ENCODE data around the gene CEND1.
A peak's percentile ranks its signal among the peaks of the same experiment; 100 is the strongest.

CEND1 gene

DNA sequence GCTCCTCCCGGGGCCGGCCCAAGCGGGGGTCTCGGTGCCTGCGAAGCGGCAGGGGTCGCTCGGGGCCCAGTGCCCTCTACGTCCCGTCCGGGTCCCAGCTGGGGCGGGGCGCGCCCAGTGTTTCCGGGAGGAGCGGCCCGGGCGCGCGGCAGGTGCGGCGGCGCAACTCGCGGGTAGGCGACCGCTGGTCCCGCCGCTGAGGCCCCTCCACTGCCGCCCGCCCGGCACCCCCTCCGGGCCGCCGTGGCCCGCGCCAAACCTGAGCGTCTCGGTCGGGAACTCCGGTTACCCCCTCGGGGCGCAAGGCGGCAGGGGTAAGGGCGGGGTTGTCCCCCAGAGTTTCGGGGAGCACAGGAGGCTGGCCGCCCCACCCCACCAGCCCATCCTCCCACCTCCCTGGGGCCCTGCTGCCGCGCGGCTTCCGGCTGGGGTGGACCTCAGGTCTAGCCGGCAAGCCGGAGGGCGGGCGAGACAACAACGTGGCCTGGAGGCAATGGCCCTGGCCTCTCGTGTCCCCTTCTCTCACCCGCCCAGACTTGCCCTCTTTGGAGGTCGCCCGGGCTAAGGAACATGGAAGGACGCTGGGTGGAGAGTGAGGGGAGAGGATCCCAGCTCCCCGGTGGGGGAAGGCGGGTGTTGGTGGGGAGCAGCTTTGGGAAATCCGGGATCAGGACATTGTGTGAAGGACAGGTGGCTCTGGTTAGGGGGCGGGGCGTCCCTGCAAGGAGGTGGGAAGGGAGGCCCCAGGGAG lies 37.4 kb upstream of the CEND1 start:
- no peak for DNase-seq (ENCODE audit: low read depth)

DNA sequence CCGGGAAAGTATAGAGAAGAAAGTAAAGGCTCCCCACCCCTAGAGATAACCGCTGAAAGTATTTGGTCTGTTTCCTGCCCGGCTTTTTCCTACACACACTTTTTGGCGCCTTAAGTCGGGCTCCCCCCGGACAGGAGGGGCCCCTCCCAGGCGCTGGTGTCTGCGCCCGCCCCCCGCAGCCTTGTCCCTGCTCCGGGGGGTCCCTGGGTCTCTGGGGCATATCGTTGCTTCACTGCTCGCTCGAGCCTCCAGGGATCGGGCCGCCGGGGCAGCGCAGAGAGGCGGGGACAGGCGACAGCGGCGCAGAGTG lies 36.9 kb upstream of the CEND1 start:
- no peak for DNase-seq (ENCODE audit: low read depth)

- DNase-seq (ENCODE audit: low read depth) = no peak
Measured at GRCh38 chr11:826227-826621, 36.3 kb upstream of the CEND1 start.

DNA sequence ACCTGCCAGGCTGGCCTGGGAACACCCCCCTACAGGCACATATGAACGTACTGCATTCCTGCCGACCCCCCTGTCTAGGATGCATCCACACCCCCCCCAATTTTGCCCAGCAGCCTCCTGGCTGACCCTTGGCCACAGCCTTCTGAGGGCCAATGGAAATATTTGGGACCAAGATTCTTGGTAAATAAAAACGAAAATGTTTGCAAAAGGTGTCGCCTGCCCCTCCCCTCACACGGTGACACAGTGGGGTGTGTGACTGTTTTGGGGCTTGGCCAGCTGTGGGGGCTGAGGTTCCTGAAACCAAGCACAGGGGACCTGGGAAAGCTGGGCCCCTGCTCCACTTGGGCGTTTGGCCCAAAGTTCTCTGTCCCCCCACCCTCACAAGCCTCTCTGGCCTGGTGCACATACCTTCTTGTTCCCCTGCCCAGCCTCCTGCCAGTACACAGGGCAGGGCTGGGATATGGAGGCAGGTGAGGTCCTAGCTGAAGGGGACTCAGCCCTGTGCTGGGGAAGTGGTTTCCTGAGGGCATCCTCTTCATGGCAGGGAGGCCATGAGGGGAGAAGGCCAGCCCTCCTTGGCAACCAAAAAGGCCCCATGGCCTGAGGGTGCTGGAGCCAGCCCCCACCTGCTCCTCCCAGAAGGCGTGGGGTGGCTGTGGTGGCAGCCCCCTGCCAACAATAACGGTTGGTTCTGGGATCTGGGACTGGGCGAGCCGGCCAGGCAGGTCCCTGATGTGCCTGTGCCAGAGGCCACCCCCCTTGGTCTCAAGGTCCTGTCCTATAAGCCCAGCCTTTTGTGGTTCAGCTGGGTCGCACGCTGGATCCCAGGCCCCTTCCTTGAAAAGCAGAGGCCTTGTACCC lies 35.7 kb upstream of the CEND1 start:
- DNase-seq (ENCODE audit: low read depth) = no peak

DNA sequence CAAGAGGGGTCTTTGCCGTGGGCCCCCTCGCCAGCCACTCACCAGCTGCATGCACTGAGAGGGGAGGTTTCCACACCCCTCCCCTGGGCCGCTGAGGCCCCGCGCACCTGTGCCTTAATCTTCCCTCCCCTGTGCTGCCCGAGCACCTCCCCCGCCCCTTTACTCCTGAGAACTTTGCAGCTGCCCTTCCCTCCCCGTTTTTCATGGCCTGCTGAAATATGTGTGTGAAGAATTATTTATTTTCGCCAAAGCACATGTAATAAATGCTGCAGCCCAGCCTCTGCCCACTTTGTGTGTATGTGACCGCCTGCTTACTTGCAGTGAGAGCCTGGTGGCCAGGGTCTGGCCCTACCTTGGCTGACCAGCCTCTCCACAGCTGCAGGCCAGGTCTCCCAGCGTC lies 35.1 kb upstream of the CEND1 start:
- no peak for DNase-seq (ENCODE audit: low read depth)

- DNase-seq (ENCODE audit: low read depth) = no peak
Measured at GRCh38 chr11:824292-824880, 34.5 kb upstream of the CEND1 start.

- no peak for DNase-seq (ENCODE audit: low read depth)
Measured at GRCh38 chr11:823441-824291, 33.8 kb upstream of the CEND1 start.

DNA sequence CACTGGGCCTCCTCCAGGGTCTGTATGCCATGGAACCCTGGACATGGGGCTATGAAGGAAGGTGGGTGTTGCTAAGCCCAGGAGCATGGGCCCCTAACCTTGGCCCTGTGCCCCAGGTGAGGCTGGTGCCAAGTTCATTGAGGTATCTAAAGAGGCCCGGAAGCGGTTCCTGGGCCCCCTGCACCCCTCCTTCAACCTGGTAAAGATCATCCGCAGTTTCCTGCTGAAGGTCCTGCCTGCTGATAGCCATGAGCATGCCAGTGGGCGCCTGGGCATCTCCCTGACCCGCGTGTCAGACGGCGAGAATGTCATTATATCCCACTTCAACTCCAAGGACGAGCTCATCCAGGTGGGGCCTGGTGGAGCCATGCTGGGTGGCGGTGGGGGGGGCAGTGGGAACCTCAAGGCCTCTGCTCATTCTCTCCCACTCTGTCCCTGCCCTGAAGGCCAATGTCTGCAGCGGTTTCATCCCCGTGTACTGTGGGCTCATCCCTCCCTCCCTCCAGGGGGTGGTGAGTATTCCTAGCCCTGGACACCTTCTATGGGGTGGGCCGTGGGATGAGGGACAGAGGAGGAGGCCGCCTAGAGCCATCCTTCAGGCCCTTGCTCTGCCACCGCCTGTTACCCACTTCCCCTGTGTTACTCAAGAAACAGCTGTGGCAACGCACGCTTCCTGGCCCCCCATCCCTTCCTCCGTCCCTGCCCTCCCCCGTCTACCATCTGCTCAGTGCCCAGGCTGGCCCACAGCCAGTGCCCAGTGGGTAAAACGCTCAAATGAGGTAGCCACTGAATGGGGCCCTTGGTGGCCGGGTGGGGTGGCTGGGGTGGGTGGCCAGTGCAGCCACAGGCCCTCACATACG lies 31.9 kb upstream of the CEND1 start:
- DNase-seq (ENCODE audit: low read depth) = no peak

GRCh38 chr11:820655-821511 lies 31.0 kb upstream of the CEND1 start:
- DNase-seq (ENCODE audit: low read depth) = no peak

DNA sequence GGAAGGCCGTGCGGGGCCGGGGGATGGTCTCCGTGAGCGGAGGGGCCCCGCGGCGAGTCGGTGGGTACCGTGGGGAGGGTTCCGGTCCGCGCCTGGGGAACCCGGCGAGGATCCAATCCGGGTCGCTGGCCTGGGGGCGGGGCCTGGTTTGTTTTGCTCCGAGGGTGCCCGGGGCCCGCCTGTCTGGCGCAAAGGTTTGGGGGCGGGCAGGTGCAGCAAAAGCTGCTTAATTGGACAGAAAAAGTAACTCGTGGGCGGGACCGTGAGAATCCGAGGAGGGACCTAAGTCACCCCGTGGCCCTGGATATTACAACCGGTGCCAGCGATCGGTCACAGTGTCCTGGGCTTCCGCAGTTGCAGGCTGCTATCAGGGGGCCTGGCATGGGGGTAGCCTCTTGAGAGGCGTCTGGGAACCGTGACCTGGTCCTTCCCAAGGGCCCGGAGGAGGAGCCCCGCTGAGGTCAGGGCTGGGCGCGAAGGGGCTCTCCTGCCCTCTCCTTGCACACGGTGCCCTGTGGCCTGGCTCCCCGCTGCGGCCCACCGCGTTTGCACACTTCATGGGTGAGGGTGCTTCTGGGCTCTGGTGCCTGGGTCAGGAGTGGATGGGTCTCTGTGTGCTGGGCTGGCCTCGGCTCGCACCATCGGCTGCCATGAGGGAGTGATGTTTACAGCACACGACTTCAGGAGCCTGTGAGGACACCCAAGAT lies 30.2 kb upstream of the CEND1 start:
- DNase-seq (ENCODE audit: low read depth) = peak; percentile 91

GRCh38 chr11:819129-819931 lies 29.4 kb upstream of the CEND1 start:
- peak; percentile 87 for DNase-seq (ENCODE audit: low read depth)

DNA sequence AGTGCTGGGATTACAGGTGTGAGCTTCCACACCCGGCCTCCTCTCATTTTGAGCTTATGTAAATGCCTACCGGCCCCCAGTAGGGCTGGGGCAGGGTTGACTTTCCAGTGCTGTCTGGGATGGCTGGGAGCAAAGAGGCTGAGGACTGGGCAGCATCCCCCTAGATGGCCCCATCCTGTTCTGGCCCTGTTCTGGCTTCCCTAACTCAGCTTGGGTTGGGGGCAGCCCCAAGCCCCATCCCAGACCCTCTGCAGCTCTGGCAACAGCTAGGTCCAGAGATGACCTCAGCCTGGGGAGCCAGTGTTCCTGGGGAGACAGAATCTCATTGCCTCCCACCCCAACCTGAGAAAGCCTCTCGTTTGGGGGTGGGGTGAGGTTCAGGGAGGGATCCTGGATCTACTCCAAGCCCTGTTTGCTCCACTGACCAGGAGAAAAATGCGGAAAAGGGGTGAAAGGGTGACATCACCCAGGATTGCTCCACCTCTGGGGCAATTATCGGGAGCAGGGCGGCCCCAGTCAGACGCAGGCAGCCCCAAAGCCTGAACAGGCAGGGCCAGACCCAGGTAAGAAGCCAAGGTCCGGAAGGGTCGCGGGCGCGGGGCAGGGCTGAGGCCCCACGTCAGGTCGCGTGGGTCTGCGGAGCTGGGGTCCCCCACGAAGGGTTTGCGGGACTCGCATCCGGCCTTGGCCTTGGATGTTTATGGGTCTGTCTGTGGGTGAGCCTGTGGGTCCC lies 28.7 kb upstream of the CEND1 start, which contains the start of gene PNPLA2:
PNPLA2 (plus strand) TSS at position 519 of the 733 bp plus-strand sequence. CDS start 805 bp downstream, outside the sequence.
- no peak for DNase-seq (ENCODE audit: low read depth)

DNA sequence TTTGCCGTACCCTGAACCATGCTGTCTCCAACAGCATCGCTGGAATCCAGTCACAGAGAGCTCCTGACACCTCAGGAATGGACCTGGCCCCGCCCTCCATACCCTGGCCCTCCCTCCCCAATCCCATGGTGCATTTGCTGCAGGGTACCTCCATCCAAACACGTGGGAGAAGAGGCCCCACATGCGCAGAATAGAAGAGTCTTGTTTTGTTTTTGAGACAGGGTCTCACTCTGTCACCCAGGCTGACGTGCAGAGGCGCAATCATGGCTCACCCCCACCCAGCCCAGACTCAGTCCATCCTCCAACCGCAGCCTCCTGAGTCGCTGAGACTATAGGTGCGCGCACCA lies 26.5 kb upstream of the CEND1 start:
- DNase-seq (ENCODE audit: low read depth) = no peak

DNA sequence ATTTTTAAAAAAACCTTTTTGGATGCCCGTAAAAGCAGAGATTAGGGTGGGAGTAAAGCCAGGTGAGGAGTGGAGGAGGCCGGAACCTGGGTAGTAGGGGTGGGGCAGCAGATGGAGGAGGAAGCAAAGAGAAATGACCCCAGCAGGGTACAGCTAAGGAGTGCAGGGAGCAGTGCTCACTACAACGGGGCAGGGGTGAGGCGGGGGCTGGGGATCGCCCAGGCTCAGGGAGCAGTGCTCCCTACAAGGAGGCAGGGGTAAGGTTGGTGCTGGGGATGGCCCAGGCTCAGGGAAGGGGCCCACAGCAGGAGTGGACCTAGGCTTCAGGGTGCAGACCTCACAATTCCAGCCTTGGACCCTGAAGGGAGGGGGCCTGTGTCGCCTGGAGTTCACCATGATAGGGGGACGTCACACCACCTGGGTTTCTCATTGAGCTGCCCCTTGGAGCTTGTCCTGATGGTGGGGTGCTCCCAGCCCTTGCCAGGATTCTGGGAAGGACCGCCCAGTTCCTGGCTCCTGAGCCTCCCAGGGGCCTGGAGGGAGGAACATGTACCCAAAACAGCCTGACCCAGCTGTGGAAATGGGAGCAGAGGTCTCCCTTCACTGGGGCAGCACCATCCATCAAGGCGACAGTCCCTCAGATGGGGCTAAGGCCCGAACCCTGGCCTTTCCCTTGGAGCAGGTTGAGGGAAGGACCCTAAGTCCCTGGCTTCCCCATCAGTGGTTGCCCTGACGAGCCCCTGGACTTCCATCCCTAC lies 26.0 kb upstream of the CEND1 start:
- no peak for DNase-seq (ENCODE audit: low read depth)

GRCh38 chr11:813456-814096 lies 23.7 kb upstream of the CEND1 start:
- no peak for DNase-seq (ENCODE audit: low read depth)

- no peak for DNase-seq (ENCODE audit: low read depth)
Measured at GRCh38 chr11:813072-813455, 23.2 kb upstream of the CEND1 start.

DNA sequence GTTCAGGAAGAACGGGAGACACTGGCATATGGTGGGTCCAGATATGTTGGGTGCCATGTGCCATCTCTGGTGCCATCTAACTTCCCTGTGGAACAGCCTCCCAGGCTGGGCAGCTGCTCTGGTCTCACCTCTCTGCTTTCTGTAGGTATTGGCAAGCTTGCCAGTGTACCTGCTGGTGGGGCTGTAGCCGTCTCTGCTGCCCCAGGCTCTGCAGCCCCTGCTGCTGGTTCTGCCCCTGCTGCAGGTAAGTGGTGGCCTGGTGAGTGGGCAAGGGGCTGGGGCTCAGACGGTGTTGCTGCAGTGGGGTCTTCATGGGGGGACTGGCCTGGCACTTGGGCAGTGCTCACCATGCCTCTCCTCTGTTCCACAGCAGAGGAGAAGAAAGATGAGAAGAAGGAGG lies 22.5 kb upstream of the CEND1 start:
- DNase-seq (ENCODE audit: low read depth) = no peak

Measured in stimulated activated CD8-positive, alpha-beta memory T cell treated with anti-CD3 and anti-CD28 coated beads, Interleukin-12 subunit alpha, Interleukin-12 subunit beta, amount 100 ng/mL, for 1 hour (primary cell).